ENCODE measurements around the gene SCPEP1. TPM values are rescaled to one million over a fixed set of nuclear protein-coding genes. Genes with fewer than 3 reads are reported as not detected.
A peak's percentile ranks its signal among the peaks of the same experiment; 100 is the strongest.

Gene SCPEP1
- total and polyA plus RNA-seq, 2 of the 13 experiments (the other 11 are each of a cell fraction or from before 2014, with no cell fraction given), result 24.3 to 27.3 TPM

DNA sequence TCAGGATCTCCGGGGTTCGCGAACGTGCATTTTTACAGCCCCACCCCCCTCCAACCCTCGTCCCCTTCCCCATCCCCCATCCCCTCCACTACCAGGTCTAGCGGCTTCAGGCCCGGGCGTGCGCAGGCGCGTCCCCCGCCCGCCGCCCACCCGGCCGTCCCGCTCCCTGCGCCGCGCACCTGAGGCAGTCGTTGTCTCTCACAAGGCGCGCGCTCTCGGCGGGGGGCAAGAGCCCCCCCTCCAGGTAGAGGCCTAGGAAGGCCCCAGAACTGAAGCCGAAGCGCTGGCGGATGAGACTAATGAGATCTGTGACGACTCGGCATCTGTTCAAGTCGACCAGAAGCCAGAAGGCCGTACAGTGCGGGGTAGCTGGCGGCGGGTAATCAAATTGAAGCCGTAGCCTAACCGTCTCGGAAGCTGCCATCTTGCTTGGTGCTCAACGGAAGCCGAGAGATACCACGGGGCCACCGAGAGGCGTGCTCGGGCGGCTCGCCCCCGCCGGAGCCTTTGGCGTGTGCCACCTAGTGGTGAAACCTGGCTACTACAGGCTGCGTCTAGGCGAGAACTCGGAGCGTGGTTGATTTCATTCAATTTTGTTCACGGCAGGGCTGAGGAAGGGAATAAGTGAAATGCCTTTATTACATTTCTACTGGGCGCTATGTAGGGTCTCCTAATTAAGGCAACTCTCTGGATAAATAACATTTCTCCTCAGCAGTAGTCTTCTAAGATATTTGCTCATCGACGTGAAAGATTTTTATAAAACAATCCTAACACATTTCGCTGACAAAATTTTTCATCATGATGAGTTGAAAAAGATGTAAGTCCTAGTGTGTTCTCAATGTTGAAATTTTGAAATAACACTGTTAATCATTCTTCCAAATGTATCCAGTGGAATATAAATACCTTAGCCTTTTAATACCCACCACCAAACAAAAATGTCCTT, 17.1 kb upstream of the SCPEP1 start, which contains the start of gene COIL (continued):
- TF ChIP-seq, protein P1, sequence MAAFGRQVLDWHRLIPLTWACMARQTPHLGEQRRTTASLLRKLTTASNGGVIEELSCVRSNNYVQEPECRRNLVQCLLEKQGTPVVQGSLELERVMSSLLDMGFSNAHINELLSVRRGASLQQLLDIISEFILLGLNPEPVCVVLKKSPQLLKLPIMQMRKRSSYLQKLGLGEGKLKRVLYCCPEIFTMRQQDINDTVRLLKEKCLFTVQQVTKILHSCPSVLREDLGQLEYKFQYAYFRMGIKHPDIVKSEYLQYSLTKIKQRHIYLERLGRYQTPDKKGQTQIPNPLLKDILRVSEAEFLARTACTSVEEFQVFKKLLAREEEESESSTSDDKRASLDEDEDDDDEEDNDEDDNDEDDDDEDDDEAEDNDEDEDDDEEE (CRISPR knock-in tag; IDR thresholded peaks at IDR 0.05), result peak; percentile 93; the same call in 1 of the 2 replicates
- TF ChIP-seq SIX1 (CRISPR knock-in tag; IDR thresholded peaks at IDR 0.05; ENCODE audit: borderline replicate concordance) (peak; percentile 41; the same call in 1 of the 2 replicates), ZNF652 (CRISPR knock-in tag; IDR thresholded peaks at IDR 0.05; ENCODE audit: borderline replicate concordance, low read depth) (peak; percentile 36; the same call in 1 of the 2 replicates), ZNF790 (CRISPR knock-in tag; IDR thresholded peaks at IDR 0.05; ENCODE audit: borderline replicate concordance) (peak; percentile 39; the same call in 1 of the 2 replicates), ZNF180 (CRISPR knock-in tag; IDR thresholded peaks at IDR 0.05; ENCODE audit: borderline replicate concordance, low read depth) (no peak), GTF2F1 (IDR thresholded peaks at IDR 0.05; ENCODE audit: low read length) (no peak; the same call in 1 of the 2 replicates), MIER3 (CRISPR knock-in tag; IDR thresholded peaks at IDR 0.05; ENCODE audit: borderline replicate concordance) (0 out of 2 replicates have a peak, but pooled peaks have one; percentile 72), ZNF460 (CRISPR knock-in tag; IDR thresholded peaks at IDR 0.05; ENCODE audit: borderline replicate concordance) (peak; percentile 33; the same call in 1 of the 2 replicates), ZFP36L1 (CRISPR knock-in tag; IDR thresholded peaks at IDR 0.05) (peak; percentile 83), NBN (conservative IDR thresholded peaks at IDR 0.05) (no peak), CREM (IDR thresholded peaks at IDR 0.05) (peak; percentile 49), CREM (CRISPR knock-in tag; IDR thresholded peaks at IDR 0.05) (no peak), HDAC1 (CRISPR knock-in tag; IDR thresholded peaks at IDR 0.05) (peak; percentile 92), NFYC (CRISPR knock-in tag; IDR thresholded peaks at IDR 0.05) (peak; percentile 36; the same call in 1 of the 2 replicates), TGIF2 (CRISPR knock-in tag; IDR thresholded peaks at IDR 0.05) (no peak), ZNF891 (CRISPR knock-in tag; IDR thresholded peaks at IDR 0.05) (no peak; the same call in 1 of the 2 replicates), TEAD3 (CRISPR knock-in tag; optimal IDR thresholded peaks at IDR 0.05; ENCODE audit: borderline replicate concordance) (peak; percentile 84), NR2F1 (CRISPR knock-in tag; IDR thresholded peaks at IDR 0.05) (peak in 1 of 2 experiments; percentile 56; a peak in 3 of 4 replicates)
- TF ChIP-seq, protein P2, sequence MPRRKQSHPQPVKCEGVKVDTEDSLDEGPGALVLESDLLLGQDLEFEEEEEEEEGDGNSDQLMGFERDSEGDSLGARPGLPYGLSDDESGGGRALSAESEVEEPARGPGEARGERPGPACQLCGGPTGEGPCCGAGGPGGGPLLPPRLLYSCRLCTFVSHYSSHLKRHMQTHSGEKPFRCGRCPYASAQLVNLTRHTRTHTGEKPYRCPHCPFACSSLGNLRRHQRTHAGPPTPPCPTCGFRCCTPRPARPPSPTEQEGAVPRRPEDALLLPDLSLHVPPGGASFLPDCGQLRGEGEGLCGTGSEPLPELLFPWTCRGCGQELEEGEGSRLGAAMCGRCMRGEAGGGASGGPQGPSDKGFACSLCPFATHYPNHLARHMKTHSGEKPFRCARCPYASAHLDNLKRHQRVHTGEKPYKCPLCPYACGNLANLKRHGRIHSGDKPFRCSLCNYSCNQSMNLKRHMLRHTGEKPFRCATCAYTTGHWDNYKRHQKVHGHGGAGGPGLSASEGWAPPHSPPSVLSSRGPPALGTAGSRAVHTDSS (CRISPR knock-in tag; conservative IDR thresholded peaks at IDR 0.05), result no peak
- TF ChIP-seq, protein P3, sequence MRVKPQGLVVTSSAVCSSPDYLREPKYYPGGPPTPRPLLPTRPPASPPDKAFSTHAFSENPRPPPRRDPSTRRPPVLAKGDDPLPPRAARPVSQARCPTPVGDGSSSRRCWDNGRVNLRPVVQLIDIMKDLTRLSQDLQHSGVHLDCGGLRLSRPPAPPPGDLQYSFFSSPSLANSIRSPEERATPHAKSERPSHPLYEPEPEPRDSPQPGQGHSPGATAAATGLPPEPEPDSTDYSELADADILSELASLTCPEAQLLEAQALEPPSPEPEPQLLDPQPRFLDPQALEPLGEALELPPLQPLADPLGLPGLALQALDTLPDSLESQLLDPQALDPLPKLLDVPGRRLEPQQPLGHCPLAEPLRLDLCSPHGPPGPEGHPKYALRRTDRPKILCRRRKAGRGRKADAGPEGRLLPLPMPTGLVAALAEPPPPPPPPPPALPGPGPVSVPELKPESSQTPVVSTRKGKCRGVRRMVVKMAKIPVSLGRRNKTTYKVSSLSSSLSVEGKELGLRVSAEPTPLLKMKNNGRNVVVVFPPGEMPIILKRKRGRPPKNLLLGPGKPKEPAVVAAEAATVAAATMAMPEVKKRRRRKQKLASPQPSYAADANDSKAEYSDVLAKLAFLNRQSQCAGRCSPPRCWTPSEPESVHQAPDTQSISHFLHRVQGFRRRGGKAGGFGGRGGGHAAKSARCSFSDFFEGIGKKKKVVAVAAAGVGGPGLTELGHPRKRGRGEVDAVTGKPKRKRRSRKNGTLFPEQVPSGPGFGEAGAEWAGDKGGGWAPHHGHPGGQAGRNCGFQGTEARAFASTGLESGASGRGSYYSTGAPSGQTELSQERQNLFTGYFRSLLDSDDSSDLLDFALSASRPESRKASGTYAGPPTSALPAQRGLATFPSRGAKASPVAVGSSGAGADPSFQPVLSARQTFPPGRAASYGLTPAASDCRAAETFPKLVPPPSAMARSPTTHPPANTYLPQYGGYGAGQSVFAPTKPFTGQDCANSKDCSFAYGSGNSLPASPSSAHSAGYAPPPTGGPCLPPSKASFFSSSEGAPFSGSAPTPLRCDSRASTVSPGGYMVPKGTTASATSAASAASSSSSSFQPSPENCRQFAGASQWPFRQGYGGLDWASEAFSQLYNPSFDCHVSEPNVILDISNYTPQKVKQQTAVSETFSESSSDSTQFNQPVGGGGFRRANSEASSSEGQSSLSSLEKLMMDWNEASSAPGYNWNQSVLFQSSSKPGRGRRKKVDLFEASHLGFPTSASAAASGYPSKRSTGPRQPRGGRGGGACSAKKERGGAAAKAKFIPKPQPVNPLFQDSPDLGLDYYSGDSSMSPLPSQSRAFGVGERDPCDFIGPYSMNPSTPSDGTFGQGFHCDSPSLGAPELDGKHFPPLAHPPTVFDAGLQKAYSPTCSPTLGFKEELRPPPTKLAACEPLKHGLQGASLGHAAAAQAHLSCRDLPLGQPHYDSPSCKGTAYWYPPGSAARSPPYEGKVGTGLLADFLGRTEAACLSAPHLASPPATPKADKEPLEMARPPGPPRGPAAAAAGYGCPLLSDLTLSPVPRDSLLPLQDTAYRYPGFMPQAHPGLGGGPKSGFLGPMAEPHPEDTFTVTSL (CRISPR knock-in tag; IDR thresholded peaks at IDR 0.05; ENCODE audit: borderline replicate concordance), result peak; percentile 61; the same call in 1 of the 2 replicates
